Measurements from ENCODE around the gene MFAP3L. TPM values are rescaled to one million over a fixed set of nuclear protein-coding genes. Genes with fewer than 3 reads are reported as not detected.
A peak's percentile ranks its signal among the peaks of the same experiment; 100 is the strongest.

Gene MFAP3L
- total RNA-seq, 1 donor = 3.2 TPM

GRCh38 chr4:170025523-170026252 is 507 bp downstream of the MFAP3L start:
- peak in 2 of 3 donors; percentile 5 to 28 for DNase-seq (ENCODE audit: low read depth in 2 of 3, low spot score in 2 of 3)

GRCh38 chr4:170022211-170022610 is 4.0 kb downstream of the MFAP3L start:
- DNase-seq (ENCODE audit: low read depth in 2 of 3, low spot score in 2 of 3) = no peak

DNA sequence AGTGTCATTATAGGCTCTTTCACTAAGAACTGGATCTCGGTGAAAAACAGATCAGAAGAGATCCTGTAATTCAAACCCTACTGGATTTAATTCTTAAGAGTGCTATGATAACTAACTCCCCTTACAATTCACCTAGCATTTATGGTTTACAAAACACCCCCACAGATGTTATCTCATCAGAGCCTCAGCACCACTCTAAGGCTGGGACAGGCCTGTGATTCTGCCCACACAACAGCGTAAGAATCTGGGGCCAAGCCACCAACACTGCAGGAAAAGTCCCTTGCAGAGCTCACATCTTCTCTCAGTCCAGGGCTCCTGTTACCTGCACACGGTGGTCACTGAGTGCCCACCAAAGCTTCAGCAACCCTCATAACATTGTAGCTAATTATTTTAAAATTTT is 8.9 kb downstream of the MFAP3L start:
- DNase-seq (ENCODE audit: low read depth in 2 of 3, low spot score in 2 of 3) = no peak

DNA sequence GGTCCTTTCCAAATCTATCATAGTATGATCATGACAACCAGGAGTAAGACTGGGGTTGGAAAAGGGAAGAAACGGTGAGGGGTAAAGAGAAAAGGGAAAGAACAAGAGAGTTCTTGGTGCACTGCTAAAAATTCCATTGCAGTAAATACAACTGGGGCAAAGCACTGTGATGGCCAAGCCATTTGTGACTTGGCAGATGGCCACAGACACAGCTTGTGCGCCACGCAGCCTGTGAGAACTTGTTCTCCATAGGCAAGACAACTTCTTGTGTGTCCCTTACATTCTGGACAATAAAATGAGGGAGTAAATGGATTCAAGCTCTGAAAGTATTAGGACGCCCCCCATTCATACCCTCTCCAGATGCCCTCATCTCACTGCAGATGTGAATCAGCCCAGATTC is 10.9 kb downstream of the MFAP3L start:
- DNase-seq (ENCODE audit: low read depth in 2 of 3, low spot score in 2 of 3) = no peak

DNA sequence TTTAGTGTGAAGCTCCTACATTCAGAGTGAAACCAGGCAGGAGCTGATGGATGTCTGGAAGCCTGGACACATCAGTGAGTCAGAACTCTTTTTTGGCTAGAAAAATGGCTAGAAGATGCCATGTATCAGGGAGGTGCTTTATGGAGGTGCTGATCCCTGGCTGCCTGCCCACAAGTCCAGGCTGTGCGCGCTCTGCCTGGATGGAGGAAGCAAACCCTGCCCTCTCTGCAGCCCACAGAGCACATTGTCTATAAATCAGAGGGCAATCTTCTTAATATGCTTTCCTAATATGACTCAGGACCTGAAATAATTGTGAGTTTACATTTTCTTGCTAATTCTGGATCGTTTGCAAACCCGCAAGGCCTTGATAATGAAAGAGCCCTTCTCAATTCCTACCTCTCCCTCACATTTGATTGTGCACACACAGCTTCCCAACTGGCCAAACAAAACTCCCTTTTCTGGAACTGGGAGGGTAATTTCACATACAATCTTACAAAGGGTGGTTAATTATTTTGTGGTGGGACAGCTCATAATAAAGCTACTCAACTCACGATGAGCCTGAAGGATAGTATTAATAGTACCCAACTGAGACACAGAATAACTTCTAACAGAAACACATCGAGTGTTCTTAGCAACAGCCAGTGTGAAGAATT is 11.7 kb downstream of the MFAP3L start:
- peak in 1 of 3 donors; percentile 30 for DNase-seq (ENCODE audit: low read depth in 2 of 3, low spot score in 2 of 3)

DNA sequence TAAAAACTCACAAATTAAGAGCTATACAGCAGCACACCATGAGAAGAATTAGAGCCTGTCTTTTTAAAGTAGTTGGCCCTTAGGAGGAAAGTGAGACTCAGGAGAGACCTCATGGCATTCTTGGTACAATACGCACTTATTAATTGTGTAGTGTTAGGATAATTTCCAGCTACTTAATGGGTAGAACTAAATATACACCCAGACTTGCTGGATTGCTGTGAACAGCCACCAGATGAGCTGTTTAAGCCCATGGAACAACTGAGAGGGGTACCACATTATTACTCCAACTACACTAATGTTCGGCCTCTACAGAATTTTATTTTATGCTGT is 13.6 kb downstream of the MFAP3L start:
- no peak for DNase-seq (ENCODE audit: low read depth in 2 of 3, low spot score in 2 of 3)

- DNase-seq (ENCODE audit: low read depth in 2 of 3, low spot score in 2 of 3) = peak in 2 of 3 donors; percentile 27 to 72
These were observed 14.1 kb downstream of the MFAP3L start for GRCh38 chr4:170011921-170012628.

DNA sequence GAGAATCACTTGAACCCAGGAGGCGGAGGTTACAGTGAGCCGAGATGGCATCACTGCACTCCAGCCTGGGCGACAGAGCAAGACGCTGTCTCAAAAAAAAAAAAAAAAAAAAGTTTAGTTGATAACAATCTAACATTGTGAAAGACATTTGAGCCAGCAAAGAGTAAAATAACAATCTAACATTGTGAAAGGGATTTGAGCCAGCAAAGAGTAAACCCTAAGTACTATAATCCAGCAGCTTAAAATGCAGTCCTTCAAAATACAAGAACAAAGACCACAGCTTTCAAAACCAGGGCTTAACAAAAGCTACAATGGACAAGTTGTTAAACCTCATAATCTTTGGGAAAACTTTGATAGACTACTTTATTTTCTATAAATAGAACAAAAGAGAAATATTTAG is 16.9 kb downstream of the MFAP3L start:
- no peak for DNase-seq (ENCODE audit: low read depth in 2 of 3, low spot score in 2 of 3)

- DNase-seq (ENCODE audit: low read depth in 2 of 3, low spot score in 2 of 3) = no peak
These were observed 17.4 kb downstream of the MFAP3L start for GRCh38 chr4:170008801-170009200.

DNA sequence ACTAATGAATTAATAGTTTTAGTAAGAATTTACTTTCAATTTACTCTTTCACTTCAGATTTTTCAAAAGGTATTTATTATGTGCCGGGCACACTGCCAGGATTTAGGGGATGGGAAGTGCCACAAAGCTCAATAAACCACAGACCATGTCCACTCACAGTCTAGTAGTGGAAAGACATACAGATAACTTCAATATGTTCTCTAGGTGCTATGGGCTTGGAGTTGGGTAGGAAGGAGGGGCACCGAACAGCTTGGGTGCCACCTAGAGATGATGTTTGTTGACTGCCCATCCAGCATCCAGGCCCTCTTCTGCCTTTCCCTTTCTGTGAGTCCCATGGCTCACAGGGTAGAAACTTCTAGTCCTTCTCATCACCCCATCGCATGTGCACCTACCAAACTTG is 17.8 kb downstream of the MFAP3L start:
- peak in 2 of 3 donors; percentile 35 to 77 for DNase-seq (ENCODE audit: low read depth in 2 of 3, low spot score in 2 of 3)

- DNase-seq (ENCODE audit: low read depth in 2 of 3, low spot score in 2 of 3) = peak in 2 of 3 donors; percentile 74 to 76
These were observed 19.1 kb downstream of the MFAP3L start for GRCh38 chr4:170007113-170007512.

DNA sequence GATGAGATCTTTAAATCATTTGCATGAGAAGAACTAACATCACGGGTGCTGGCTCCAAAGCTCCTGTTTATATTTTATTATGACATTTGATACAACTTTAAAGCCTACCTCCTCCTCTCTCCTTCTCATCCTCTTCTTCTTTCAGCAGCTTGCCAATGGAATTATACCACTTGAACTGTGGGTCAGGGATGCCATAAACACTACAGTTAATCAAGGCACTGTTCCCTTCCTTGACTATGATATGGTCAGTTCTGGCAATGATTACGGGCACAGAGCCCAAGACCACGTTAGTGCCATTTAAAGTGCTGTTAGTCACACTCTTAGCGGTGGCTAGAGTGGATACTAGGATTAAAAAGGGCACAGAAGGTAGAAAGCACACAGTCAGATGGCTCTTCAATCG is 20.7 kb downstream of the MFAP3L start:
- no peak for DNase-seq (ENCODE audit: low read depth in 2 of 3, low spot score in 2 of 3)

DNA sequence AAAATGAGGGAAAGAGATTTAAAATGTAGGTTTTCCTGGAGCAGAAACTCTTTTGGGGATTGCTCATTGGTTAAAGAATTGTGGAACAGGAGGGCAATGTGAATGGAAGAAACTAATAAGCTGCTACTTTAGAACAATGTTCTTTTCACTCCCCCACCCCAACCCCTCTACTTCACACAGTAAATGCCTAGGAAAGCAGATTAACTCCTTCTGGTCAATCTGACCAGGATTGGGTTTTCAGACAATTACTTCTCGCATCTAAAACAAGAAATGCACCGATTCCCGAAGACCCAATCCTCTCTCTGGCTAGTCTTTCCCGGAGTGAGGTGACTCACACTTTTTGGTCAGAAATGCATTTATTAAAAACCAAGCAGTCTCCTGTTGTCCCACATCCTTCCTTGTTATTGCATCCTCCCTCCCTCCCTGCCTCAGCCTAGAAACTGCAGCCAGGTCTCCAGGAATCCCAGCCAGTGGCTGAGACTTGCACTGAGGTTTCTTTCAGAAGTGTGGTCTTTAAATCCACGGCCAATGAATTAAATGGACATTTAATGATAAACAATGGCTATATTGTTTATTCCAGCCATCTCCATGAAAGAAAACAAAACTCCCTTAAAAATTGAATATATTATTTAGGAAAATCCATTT is 21.4 kb downstream of the MFAP3L start:
- DNase-seq (ENCODE audit: low read depth in 2 of 3, low spot score in 2 of 3) = no peak

DNA sequence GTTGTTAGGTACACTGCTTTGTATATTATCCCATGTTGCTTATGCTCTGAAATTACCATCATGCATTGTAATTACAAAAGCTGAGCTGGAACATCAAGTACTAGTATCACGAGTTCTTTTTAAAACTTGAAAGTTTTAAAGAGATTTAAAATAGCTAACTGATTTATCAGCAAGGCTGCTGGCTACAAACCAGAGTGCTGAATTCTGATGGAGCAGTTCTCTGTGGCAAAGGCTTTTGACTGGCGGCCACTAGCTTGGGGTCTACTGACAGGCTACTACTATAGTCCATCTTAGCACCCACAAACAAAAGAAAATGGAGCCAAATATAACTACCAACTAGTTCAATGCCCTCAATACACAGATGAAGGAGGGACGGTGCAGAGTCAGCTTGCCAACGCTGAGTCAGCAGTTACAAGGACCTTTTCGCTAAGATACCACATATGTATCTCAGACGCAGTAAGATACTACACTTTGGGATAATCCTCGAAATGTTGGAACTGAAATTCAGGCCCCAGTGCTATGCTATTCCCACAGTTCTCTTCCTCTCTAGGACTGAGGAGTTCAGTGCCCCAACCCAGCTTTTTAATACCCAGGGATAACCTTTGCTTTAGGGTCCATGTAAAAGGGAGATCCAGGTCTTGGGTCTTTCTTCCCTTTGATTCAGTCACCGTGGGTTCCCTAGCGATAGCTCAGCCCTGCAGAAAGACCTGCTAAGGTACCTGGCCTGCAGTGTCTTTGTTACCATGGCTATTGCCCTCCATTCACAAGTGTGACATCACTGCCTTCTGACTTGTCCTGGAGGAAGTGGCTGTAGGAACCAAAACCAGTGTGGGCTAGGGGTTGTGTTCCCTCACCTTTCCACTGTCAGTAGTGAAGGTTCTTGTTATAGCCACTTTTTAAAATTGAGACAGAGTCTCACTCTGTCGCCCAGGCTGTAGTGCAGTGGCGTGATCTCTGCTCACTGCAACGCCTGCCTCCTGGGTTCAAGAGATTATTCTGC is 22.8 kb downstream of the MFAP3L start:
- DNase-seq (ENCODE audit: low read depth in 2 of 3, low spot score in 2 of 3) = no peak

- no peak for DNase-seq (ENCODE audit: low read depth in 2 of 3, low spot score in 2 of 3)
These were observed 24.4 kb downstream of the MFAP3L start for GRCh38 chr4:170001745-170002267.

- no peak for DNase-seq (ENCODE audit: low read depth in 2 of 3, low spot score in 2 of 3)
These were observed 25.0 kb downstream of the MFAP3L start for GRCh38 chr4:170001011-170001744.

DNA sequence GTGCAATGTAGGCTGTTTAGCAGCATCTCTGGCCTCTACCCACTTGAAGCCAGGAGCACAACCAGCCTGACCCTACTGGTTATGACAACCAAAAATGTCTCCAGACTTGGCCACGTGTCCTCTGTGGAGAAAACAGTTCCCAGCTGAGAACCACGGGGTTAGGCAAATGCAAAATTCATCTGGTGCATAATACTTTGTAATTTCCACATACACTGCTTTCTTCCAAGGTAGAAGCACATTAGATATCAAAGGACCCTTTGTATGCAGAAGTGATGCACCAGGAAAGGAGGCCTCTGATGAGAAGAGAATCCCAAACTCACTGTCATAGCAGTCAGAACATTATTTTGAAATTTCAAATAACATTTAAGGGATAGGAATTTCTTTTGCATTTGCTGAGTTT is 26.3 kb downstream of the MFAP3L start:
- no peak for DNase-seq (ENCODE audit: low read depth in 2 of 3, low spot score in 2 of 3)

DNA sequence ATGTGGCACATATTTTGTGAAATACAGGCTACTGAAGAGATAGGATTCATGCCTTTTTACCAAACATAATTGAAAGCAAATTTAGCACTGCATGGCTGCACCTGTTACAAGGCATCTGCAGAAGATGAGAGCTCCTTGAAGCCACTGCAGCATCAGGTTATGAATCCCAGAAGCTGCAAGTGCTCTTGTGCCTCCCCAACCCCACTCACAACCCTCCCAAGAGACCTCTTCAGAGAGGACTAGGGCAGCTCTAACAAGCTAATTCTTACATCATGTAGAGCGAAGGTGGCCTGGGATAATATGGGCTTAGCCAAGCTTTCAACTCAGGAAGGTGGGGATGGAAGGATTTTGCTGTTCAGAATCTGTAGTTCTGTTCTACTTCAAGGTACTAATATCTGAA is 27.2 kb downstream of the MFAP3L start:
- DNase-seq (ENCODE audit: low read depth in 2 of 3, low spot score in 2 of 3) = no peak
